ENCODE measurements around the gene PPCDC. TPM values are rescaled to one million over a fixed set of nuclear protein-coding genes. Genes with fewer than 3 reads are reported as not detected.

The PPCDC gene
- total RNA-seq, 3 donors from 2014 or later: 12.4 to 18.9 (median 18.2) TPM

DNA sequence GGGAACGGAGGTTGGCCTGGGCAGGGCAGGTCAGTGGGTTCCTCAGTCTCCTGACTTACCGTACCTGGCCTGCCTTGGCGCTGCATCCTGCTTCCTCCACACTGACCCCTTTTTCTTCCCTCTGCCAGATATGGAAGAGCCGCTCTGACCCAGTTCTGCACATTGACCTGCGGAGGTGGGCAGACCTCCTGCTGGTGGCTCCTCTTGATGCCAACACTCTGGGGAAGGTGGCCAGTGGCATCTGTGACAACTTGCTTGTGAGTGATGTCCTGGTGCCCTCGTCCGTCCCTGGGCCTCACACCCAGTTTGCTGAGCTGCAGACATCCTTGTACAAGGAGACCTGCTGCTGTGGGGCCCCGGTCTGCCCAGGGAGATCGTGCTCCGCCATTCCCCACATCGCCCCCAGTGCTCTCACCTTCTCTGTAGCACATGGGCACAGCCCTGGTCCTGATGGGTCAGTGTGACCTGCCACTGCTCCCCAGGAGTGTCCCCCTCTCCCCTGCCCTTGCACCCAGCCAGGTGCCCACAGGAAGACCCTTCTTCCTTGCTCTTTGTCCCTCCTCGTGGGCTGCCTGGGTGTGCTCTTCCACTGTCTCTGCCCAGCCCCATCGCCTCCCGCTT lies 21.0 kb downstream of the PPCDC start:
- ATAC-seq (no peak), DNase-seq (no peak)
- peaks cover 49% of the 10 kb centered on the region for H3K4me1 ChIP-seq (ENCODE audit: low read depth)
- intact Hi-C loops (cut with DNase I, micrococcal nuclease): loop anchor here in 1 of 2 donors (5.0 kb wide), 1 partner anchor 168 kb away; no protein-coding TSS in a partner anchor
- no peak overlapping the region for H3K4me3 ChIP-seq
- H3K36me3 ChIP-seq (ENCODE audit: low read depth): no peaks in the 10 kb centered on the region
- no peak for TF ChIP-seq CTCF (IDR thresholded peaks at IDR 0.05)
- H3K9me3 ChIP-seq: no peaks in the 10 kb centered on the region

DNA sequence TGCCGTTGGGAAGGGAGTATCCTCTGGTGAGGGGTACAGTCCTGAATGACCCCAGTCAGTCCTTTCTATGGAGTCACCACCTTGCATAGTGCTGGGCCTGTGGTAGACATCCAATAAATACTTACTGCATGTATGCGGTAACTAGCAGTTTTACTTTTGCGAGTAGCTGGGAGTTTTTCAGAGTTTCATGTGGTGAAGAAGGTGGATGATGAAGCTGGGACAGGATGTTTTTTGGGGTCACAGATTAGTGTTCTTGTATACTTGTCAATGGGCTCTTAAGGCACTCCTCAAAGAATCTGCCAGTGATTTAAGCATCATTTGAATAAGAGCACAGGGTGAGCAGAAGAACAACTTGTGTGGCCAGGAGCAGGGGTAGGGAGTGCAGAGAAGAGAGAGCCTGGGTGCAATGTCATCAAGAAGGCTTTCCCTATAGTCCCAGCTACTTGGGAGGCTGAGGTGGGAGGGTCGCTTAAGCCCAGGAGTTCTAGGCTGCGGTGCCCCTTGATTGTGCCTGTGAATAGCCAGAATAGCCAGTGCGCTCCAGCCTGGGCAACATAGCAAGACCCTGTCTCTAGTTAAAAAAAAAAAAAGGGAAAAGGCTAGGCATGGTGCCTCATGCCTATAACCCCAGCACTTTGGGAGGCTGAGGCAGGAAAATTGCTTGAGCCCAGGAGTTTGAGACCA lies 22.1 kb downstream of the PPCDC start:
- no peak for DNase-seq
- Histone ChIP-seq H3K9me3 (no peaks in the 10 kb centered on the region), H3K4me1 (ENCODE audit: low read depth) (peaks cover 49% of the 10 kb centered on the region), H3K36me3 (ENCODE audit: low read depth) (no peaks in the 10 kb centered on the region), H3K4me3 (no peak overlapping the region)
- intact Hi-C loops (cut with DNase I, micrococcal nuclease): no loop called here
- TF ChIP-seq CTCF (IDR thresholded peaks at IDR 0.05): no peak
- no peak for ATAC-seq

DNA sequence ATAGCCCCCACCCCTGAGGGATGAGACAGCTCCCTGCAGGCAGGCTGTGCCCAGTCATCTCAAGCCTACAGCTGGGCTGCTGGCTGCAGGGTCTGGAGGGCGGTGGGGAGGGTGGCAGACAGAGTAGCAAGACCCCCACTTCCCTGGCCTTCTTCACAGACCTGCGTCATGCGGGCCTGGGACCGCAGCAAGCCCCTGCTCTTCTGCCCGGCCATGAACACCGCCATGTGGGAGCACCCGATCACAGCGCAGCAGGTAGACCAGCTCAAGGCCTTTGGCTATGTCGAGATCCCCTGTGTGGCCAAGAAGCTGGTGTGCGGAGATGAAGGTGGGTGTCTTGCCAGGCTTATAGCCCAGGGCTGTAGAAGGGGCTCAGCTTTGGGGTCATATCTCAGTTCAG lies 25.0 kb downstream of the PPCDC start:
- Histone ChIP-seq H3K4me3 (no peak overlapping the region), H3K9me3 (no peaks in the 10 kb centered on the region), H3K4me1 (ENCODE audit: low read depth) (peaks cover 33% of the 10 kb centered on the region), H3K36me3 (ENCODE audit: low read depth) (no peaks in the 10 kb centered on the region)
- no peak for ATAC-seq
- intact Hi-C loops (cut with DNase I, micrococcal nuclease): no loop called here
- DNase-seq: peak in 1 of 3 donors; percentile 28
- TF ChIP-seq CTCF (IDR thresholded peaks at IDR 0.05): no peak

GRCh38 chr15:75049392-75049791 lies 26.0 kb downstream of the PPCDC start:
- ATAC-seq (no peak), DNase-seq (peak in 2 of 3 donors; percentile 38 to 57)
- H3K4me3 ChIP-seq: no peak overlapping the region
- no peaks in the 10 kb centered on the region for H3K36me3 ChIP-seq (ENCODE audit: low read depth)
- TF ChIP-seq CTCF (IDR thresholded peaks at IDR 0.05): no peak
- intact Hi-C loops (cut with DNase I, micrococcal nuclease): no loop called here
- H3K4me1 ChIP-seq (ENCODE audit: low read depth): peaks cover 23% of the 10 kb centered on the region
- no peaks in the 10 kb centered on the region for H3K9me3 ChIP-seq

GRCh38 chr15:75050283-75050682 lies 26.9 kb downstream of the PPCDC start:
- Histone ChIP-seq H3K9me3 (no peaks in the 10 kb centered on the region), H3K36me3 (ENCODE audit: low read depth) (no peaks in the 10 kb centered on the region), H3K4me1 (ENCODE audit: low read depth) (peaks cover 19% of the 10 kb centered on the region), H3K4me3 (no peak overlapping the region)
- ATAC-seq (no peak), DNase-seq (no peak)
- intact Hi-C loops (cut with DNase I, micrococcal nuclease): no loop called here
- TF ChIP-seq CTCF (IDR thresholded peaks at IDR 0.05): no peak

Measured in mucosa of descending colon (tissue), 3 donors.